GM12875 (cell line): ENCODE data around the gene EYS.

ENCODE experiments used
- H3K4me3 ChIP-seq: one replicate; pipeline ENCODE4 v1.5.1; 2011; ENCODE audit warnings: low read depth, low read length, control low read depth
- TF ChIP-seq, protein P1 (sequence below): IDR thresholded peaks from 2 replicates; pipeline ENCODE4 v1.5.1; 2011; ENCODE audit warnings: low read depth, mild to moderate bottlenecking, control low read depth, inconsistent platforms, low read length, moderate library complexity, borderline replicate concordance; ENCODE audit not compliant: insufficient read depth

EYS gene

DNA sequence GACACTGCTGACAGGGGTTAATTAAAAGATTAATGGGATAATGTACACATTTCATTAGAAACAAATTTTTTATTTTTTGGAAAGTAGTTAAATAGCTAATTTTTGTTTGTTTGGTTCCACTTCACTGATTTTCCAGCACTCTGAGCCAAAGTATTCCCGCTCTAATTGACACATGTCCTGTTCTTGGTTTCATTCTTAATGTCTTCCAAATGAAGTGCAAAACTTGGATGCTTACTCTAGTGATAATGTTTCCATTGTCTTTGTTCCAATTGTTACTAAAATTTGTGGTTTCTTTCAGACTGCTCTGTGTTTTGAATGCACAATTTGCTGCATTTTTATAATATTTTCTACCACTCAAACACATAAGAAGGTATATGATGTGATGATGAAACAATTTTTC lies 1277.1 kb downstream of the EYS start:
- no peak overlapping the region for H3K4me3 ChIP-seq
- TF ChIP-seq, protein P1, sequence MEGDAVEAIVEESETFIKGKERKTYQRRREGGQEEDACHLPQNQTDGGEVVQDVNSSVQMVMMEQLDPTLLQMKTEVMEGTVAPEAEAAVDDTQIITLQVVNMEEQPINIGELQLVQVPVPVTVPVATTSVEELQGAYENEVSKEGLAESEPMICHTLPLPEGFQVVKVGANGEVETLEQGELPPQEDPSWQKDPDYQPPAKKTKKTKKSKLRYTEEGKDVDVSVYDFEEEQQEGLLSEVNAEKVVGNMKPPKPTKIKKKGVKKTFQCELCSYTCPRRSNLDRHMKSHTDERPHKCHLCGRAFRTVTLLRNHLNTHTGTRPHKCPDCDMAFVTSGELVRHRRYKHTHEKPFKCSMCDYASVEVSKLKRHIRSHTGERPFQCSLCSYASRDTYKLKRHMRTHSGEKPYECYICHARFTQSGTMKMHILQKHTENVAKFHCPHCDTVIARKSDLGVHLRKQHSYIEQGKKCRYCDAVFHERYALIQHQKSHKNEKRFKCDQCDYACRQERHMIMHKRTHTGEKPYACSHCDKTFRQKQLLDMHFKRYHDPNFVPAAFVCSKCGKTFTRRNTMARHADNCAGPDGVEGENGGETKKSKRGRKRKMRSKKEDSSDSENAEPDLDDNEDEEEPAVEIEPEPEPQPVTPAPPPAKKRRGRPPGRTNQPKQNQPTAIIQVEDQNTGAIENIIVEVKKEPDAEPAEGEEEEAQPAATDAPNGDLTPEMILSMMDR: no peak

DNA sequence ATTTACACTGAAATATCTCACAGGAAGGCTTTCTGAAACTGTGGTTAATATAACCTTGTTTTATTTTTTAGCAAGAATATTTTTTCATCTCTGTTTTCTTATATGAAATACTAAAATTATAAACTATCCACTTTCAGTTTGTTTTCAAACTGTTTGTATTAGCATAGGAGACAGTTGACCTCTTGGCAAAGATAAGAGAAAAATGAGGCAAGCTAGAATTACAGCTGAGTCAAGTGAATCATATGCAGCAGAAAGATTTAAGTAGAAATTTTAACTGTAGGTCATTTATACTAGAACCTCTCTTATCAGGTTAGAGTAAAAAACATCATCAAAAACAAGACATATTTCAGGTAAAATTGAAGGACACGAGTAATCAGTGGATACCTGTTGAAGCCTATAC lies 1278.8 kb downstream of the EYS start:
- TF ChIP-seq, protein P1: no peak
- no peak overlapping the region for H3K4me3 ChIP-seq

DNA sequence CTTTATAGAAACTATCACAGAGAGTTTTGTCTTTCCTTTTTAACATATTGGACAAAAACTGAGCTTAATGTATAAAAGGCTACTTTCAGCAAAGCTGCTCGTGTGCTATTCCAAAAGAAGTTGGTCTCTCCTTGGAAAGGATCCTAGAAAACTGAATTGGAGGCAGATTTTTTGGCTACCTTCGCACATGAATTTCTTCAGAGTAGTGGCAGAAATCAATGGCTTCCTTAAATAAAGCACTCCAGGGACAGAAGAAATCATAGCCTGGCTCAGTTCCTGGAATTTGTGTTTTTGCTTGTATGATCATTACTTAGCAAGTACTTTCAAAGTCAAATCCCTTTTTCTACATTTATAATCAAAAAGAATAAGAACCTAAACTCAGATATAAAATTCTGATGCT lies 1291.1 kb downstream of the EYS start:
- no peak overlapping the region for H3K4me3 ChIP-seq
- TF ChIP-seq, protein P1: no peak

DNA sequence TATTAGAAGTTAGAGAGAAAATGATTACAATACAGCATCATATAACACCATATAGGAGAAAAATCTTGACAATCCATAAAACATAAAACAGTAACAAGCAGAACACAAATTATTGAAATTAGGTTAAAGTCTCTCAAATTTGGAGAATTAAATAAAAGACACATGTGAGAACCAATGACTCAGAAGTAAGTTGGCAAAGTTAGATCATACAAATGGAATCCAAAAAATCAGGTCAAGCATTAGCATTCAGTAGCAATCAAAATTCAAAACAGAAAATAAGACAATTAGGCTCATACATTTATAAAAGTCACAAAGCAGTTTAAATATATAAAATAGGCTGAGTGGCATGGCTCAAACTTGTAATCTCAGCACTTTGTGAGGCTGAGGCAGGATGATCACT lies 1295.8 kb downstream of the EYS start:
- TF ChIP-seq, protein P1: no peak
- H3K4me3 ChIP-seq: no peak overlapping the region

DNA sequence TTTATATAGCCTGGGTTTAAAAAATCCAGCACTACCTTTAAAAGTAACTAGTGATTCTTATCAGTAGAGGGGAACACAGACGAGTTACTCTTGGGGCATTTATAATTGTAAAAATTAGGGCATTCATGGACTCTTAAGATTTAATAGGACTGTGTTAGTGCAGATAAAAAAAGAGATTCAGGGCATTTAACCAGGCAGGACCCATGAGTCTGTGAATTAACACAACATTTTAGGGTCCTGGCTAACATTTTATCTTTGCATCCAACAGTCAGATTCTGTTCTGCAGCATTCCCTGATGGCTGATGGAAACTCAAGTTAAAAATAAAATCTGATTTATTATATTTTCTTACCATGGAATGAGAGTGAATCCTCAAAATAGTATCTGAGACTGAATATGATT lies 1297.1 kb downstream of the EYS start:
- TF ChIP-seq, protein P1: no peak
- no peak overlapping the region for H3K4me3 ChIP-seq

DNA sequence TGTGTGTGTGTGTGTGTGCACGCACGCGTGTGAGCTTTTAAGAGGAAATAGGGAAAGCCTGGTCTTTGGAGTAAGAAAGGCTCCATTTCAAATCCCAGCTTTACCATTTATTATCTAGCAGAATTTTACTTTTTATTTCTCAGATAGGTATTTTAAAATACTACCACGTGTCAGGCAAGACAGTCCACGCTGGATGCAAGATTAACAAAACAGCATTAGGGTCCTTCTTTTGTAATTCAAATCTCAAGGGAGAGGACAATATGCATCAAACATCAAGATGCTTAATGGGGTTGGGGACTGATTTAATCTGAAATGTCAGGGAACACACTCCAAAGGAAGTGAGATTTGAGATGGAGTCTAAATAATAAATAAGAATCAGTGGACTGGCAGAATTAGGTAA lies 1302.6 kb downstream of the EYS start:
- TF ChIP-seq, protein P1: no peak
- no peak overlapping the region for H3K4me3 ChIP-seq

DNA sequence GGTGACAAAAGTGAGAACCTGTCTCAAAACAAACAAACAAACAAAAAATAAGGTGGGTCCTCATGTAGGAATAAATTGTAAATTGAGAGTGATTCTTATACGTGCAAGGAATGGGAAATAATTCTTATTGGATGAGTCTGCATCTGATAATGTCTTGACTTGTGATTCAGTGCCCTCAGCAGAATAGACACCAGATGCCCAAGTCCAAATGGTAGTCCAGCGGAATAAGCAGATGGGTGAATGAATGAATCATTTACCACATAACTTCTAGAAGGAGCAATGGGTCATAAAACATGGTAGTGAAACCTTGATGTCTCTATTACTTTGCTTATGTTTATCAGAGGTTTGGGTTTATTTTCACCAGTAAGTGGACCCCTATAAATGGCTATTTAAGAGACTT lies 1323.7 kb downstream of the EYS start:
- no peak overlapping the region for H3K4me3 ChIP-seq
- TF ChIP-seq, protein P1: no peak
